CMK (cell line): Measurements from ENCODE around the gene ZC3H12C.
A peak's percentile ranks its signal among the peaks of the same experiment; 100 is the strongest.

Source experiments
- DNase-seq: peaks from one replicate; pipeline ENCODE4 v3.0.0-alpha.2; 2010; ENCODE audit warnings: low read depth

ZC3H12C gene

GRCh38 chr11:110098645-110099044 is 5.5 kb downstream of the ZC3H12C start:
- no peak for DNase-seq

GRCh38 chr11:110100476-110101240 is 7.5 kb downstream of the ZC3H12C start:
- DNase-seq = no peak

- no peak for DNase-seq
Observed at GRCh38 chr11:110106713-110107274, 13.6 kb downstream of the ZC3H12C start.

GRCh38 chr11:110110854-110111253 is 17.7 kb downstream of the ZC3H12C start:
- no peak for DNase-seq

GRCh38 chr11:110112457-110112856 is 19.3 kb downstream of the ZC3H12C start:
- peak; percentile 56 for DNase-seq

GRCh38 chr11:110113505-110113904 is 20.3 kb downstream of the ZC3H12C start:
- DNase-seq = no peak

GRCh38 chr11:110113973-110114372 is 20.8 kb downstream of the ZC3H12C start:
- DNase-seq = no peak

GRCh38 chr11:110119317-110119716 is 26.1 kb downstream of the ZC3H12C start:
- no peak for DNase-seq

GRCh38 chr11:110121204-110121603 is 28.0 kb downstream of the ZC3H12C start:
- no peak for DNase-seq

GRCh38 chr11:110123003-110123402 is 29.8 kb downstream of the ZC3H12C start:
- DNase-seq = no peak

GRCh38 chr11:110124605-110125004 is 31.4 kb downstream of the ZC3H12C start:
- DNase-seq = no peak

GRCh38 chr11:110125632-110126031 is 32.4 kb downstream of the ZC3H12C start:
- no peak for DNase-seq

- DNase-seq = no peak
Observed at GRCh38 chr11:110126936-110127335, 33.7 kb downstream of the ZC3H12C start.

- no peak for DNase-seq
Observed at GRCh38 chr11:110128161-110128560, 35.0 kb downstream of the ZC3H12C start.

- DNase-seq = no peak
Observed at GRCh38 chr11:110130642-110131238, 37.5 kb downstream of the ZC3H12C start.

GRCh38 chr11:110131386-110132123 is 38.4 kb downstream of the ZC3H12C start:
- no peak for DNase-seq

GRCh38 chr11:110133160-110133559 is 40.0 kb downstream of the ZC3H12C start:
- DNase-seq = no peak

- no peak for DNase-seq
Observed at GRCh38 chr11:110134110-110134509, 40.9 kb downstream of the ZC3H12C start.

GRCh38 chr11:110141812-110142211 is 48.6 kb downstream of the ZC3H12C start:
- no peak for DNase-seq

GRCh38 chr11:110147962-110148709 is 54.9 kb downstream of the ZC3H12C start:
- DNase-seq = no peak

GRCh38 chr11:110148775-110149744 is 55.9 kb downstream of the ZC3H12C start:
- DNase-seq = no peak
